Measurements from ENCODE around the gene ZNF680. TPM values are rescaled to one million over a fixed set of nuclear protein-coding genes. Genes with fewer than 3 reads are reported as not detected.
"Not testable (repeated sequence)": the region's sequence is repeated elsewhere in the genome, so short reads cannot be mapped to it uniquely, and the experiment has no call there.

The ZNF680 gene
- total RNA-seq, 1 experiment from 2014 or later: 6.0 TPM

GRCh38 chr7:64581391-64581790 is 18.5 kb upstream of the ZNF680 start:
- peaks cover 15% of the 10 kb centered on the region for H3K9me3 Mint-ChIP-seq (ENCODE audit: unreplicated experiment)
- TF ChIP-seq, protein P1, sequence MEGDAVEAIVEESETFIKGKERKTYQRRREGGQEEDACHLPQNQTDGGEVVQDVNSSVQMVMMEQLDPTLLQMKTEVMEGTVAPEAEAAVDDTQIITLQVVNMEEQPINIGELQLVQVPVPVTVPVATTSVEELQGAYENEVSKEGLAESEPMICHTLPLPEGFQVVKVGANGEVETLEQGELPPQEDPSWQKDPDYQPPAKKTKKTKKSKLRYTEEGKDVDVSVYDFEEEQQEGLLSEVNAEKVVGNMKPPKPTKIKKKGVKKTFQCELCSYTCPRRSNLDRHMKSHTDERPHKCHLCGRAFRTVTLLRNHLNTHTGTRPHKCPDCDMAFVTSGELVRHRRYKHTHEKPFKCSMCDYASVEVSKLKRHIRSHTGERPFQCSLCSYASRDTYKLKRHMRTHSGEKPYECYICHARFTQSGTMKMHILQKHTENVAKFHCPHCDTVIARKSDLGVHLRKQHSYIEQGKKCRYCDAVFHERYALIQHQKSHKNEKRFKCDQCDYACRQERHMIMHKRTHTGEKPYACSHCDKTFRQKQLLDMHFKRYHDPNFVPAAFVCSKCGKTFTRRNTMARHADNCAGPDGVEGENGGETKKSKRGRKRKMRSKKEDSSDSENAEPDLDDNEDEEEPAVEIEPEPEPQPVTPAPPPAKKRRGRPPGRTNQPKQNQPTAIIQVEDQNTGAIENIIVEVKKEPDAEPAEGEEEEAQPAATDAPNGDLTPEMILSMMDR (IDR thresholded peaks at IDR 0.05; ENCODE audit: unreplicated experiment): no peak
- intact Hi-C loops (cut with micrococcal nuclease): no loop called here
- H3K27me3 Mint-ChIP-seq (ENCODE audit: insufficient read depth, unreplicated experiment): no peaks in the 10 kb centered on the region
- no TSS peak for BruUV-seq (replicated peaks)
- ChIA-PET CTCF (interaction anchor here (0.8 kb wide), 1 partner anchor 13 kb away, joined by 6 read pairs; no protein-coding TSS in a partner anchor), POLR2A (interaction anchor here (0.6 to 0.7 kb wide), 2 partner anchors 97 to 215 kb away, joined by 4 to 7 read pairs; no protein-coding TSS in a partner anchor)
- no peaks in the 10 kb centered on the region for H3K36me3 Mint-ChIP-seq (ENCODE audit: insufficient read depth, unreplicated experiment)
- no peak overlapping the region for H3K27ac Mint-ChIP-seq (ENCODE audit: low read depth, unreplicated experiment)
- no peak overlapping the region for H3K4me3 Mint-ChIP-seq (ENCODE audit: unreplicated experiment)
- DNase-seq (ENCODE audit: unreplicated experiment): no peak
- no peaks in the 10 kb centered on the region for H3K4me1 Mint-ChIP-seq (ENCODE audit: insufficient read depth, unreplicated experiment)

- no peaks in the 10 kb centered on the region for H3K27me3 Mint-ChIP-seq (ENCODE audit: insufficient read depth, unreplicated experiment)
- POLR2A ChIA-PET: interaction anchor here (1.3 kb wide), 1 partner anchor 11 kb away, joined by 5 read pairs; the partner anchor contains the start of gene ZNF680
- CTCF ChIA-PET: interaction anchor here (0.6 to 0.7 kb wide), 3 partner anchors 24 to 1768 kb away, joined by 3 read pairs; no protein-coding TSS in a partner anchor
- no peaks in the 10 kb centered on the region for H3K9me3 Mint-ChIP-seq (ENCODE audit: unreplicated experiment)
- H3K36me3 Mint-ChIP-seq (ENCODE audit: insufficient read depth, unreplicated experiment): peaks cover 10% of the 10 kb centered on the region
- intact Hi-C loops (cut with micrococcal nuclease): no loop called here
- no peak for DNase-seq (ENCODE audit: unreplicated experiment)
- TF ChIP-seq, protein P1 (IDR thresholded peaks at IDR 0.05; ENCODE audit: unreplicated experiment): no peak
- no TSS peak for BruUV-seq (replicated peaks)
- no peak overlapping the region for H3K4me3 Mint-ChIP-seq (ENCODE audit: unreplicated experiment)
- H3K4me1 Mint-ChIP-seq (ENCODE audit: insufficient read depth, unreplicated experiment): no peaks in the 10 kb centered on the region
- H3K27ac Mint-ChIP-seq (ENCODE audit: low read depth, unreplicated experiment): no peak overlapping the region
These were observed 11.7 kb upstream of the ZNF680 start for GRCh38 chr7:64574540-64575099.

DNA sequence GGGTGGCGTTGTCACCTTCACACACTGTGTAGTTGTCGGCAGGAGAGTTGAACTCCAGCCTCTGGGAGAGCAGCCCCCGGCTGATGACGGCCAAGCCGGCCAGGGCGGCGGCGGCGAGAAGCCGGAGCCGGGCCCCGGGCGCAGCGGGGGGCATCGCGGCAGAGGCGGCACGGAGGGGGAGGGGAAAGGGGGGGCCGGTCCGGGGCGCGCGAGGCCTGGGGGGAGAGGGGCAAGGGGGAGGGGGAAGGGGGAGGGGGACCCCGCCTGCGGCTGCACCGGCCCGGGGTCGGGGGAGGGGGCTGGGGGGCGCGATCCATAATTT is 7.4 kb upstream of the ZNF680 start:
- intact Hi-C loops (cut with micrococcal nuclease); H3K36me3 Mint-ChIP-seq (ENCODE audit: insufficient read depth, unreplicated experiment); DNase-seq (ENCODE audit: unreplicated experiment); BruUV-seq (replicated peaks); POLR2A ChIA-PET; H3K4me3 Mint-ChIP-seq (ENCODE audit: unreplicated experiment); CTCF ChIA-PET; H3K9me3 Mint-ChIP-seq (ENCODE audit: unreplicated experiment); H3K27me3 Mint-ChIP-seq (ENCODE audit: insufficient read depth, unreplicated experiment); H3K4me1 Mint-ChIP-seq (ENCODE audit: insufficient read depth, unreplicated experiment); H3K27ac Mint-ChIP-seq (ENCODE audit: low read depth, unreplicated experiment): not testable (repeated sequence)

DNA sequence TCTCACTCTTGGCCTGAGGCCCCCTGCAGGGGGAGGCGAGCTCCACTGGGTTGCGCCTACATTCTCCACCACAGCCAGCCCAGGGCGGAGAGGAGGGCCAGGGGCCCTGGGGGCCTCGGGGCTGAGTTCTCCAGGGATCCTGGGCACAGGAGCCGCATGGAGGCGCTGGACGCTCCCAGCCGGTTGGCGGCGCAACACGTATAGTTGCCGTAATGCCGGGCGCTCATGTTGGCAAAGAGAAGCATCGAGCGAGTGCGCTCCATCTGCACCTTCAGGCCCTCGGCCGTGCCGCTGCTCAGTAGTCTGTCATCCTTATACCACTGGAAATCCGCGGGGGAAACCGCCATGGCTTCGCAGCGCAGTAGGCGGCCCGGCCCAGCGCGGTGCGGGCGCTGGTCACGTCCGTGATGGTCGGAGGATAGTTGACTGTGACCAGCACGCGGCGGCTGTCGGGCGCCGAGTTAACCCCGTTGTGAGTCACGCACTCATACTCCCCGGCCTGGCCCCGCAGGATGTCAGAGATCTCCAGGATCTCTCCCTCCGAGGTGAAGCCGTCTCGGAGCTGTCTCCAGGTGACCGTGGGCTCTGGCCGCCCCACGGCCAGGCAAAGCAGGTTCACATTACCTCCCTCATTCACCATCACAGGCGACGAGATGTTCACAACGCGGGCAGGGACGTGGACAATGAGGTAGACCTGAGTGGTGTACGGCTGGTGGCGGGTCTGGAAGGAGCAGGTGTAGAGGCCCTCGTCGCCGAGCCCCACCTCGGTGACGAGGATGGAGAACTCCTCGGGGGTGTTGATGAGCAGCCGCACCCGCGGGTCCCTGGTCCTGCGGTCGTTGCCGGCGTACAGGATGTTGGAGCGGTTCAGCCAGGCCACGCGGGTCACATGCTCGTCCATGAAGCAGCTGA is 6.8 kb upstream of the ZNF680 start:
- H3K36me3 Mint-ChIP-seq (ENCODE audit: insufficient read depth, unreplicated experiment); H3K4me3 Mint-ChIP-seq (ENCODE audit: unreplicated experiment); DNase-seq (ENCODE audit: unreplicated experiment); BruUV-seq (replicated peaks); H3K27ac Mint-ChIP-seq (ENCODE audit: low read depth, unreplicated experiment); CTCF ChIA-PET; H3K27me3 Mint-ChIP-seq (ENCODE audit: insufficient read depth, unreplicated experiment); H3K4me1 Mint-ChIP-seq (ENCODE audit: insufficient read depth, unreplicated experiment); POLR2A ChIA-PET; H3K9me3 Mint-ChIP-seq (ENCODE audit: unreplicated experiment); intact Hi-C loops (cut with micrococcal nuclease): not testable (repeated sequence)

- DNase-seq (ENCODE audit: unreplicated experiment): peak; percentile 2
- H3K4me3 Mint-ChIP-seq (ENCODE audit: unreplicated experiment): peak overlapping the region; percentile 93
- intact Hi-C loops (cut with micrococcal nuclease): no loop called here
- H3K36me3 Mint-ChIP-seq (ENCODE audit: insufficient read depth, unreplicated experiment): no peaks in the 10 kb centered on the region
- peak overlapping the region; percentile 93 for H3K27ac Mint-ChIP-seq (ENCODE audit: low read depth, unreplicated experiment)
- no peaks in the 10 kb centered on the region for H3K27me3 Mint-ChIP-seq (ENCODE audit: insufficient read depth, unreplicated experiment)
- no peaks in the 10 kb centered on the region for H3K9me3 Mint-ChIP-seq (ENCODE audit: unreplicated experiment)
- POLR2A ChIA-PET: interaction anchor here (0.8 to 2.0 kb wide), 17 partner anchors 10 to 248 kb away, joined by 3 to 15 read pairs (median 6); partner anchors contain the start of genes ZNF107, ZNF138 and ZNF736
- CTCF ChIA-PET: interaction anchor here (0.6 to 1.3 kb wide), 4 partner anchors 17 to 1571 kb away, joined by 3 to 5 read pairs (median 4); no protein-coding TSS in a partner anchor
- peaks cover 27% of the 10 kb centered on the region for H3K4me1 Mint-ChIP-seq (ENCODE audit: insufficient read depth, unreplicated experiment)
- TF ChIP-seq, protein P1 (IDR thresholded peaks at IDR 0.05; ENCODE audit: unreplicated experiment): no peak
- BruUV-seq (replicated peaks): no TSS peak
These were observed 630 bp downstream of the ZNF680 start for GRCh38 chr7:64562256-64562625.

All from MCF 10A (cell line).